ENCODE measurements around the gene ITGA4.

- TF ChIP-seq CTCF (IDR thresholded peaks at IDR 0.05) = no peak
- TF ChIP-seq POLR2A (IDR thresholded peaks at IDR 0.05) = no peak
- TF ChIP-seq EP300 (IDR thresholded peaks at IDR 0.05) = no peak
Measured at GRCh38 chr2:181570059-181570458, 112.9 kb downstream of the ITGA4 start.

All from ovary (tissue), 3 donors.